T-cell (primary cell): ENCODE data around the gene RBM28. TPM values are rescaled to one million over a fixed set of nuclear protein-coding genes. Genes with fewer than 3 reads are reported as not detected.

Source experiments
- ATAC-seq, 4 experiments: fragments of 200-7000 bp in 3 of 4; fragments of 150-1000 bp in 1 of 4; cut with Tn5 transposase; replicated peaks in 1 of 4; 1 replicate in 3 of 4; 2 replicates in 1 of 4; pipeline ENCODE4 v1.10.0; 2021; ENCODE audit warnings: moderate library complexity in 3 of 4, mild to moderate bottlenecking in 2 of 4, moderate number of reproducible peaks in 1 of 4
- CTCF ChIA-PET, 2 donors: fragments of 300-600 bp; sonication (Branson Sonifier 250); formaldehyde crosslinking; loops; one replicate each; lab custom pipeline; 2022; ENCODE audit warnings: antibody characterized with exemption in 2 of 2; lab: Charles Lee
- POLR2A ChIA-PET, 2 donors: fragments of 300-600 bp; sonication (Branson Sonifier 250); formaldehyde crosslinking; loops; one replicate each; lab custom pipeline; 2022; ENCODE audit warnings: antibody characterized with exemption in 2 of 2; lab: Charles Lee
- DNase-seq, 35 experiments: peaks; one replicate each; pipeline versions ENCODE4 v3.0.0 to v3.0.0-alpha.2; 2013 to 2023
- H3K27ac ChIP-seq: one replicate; pipeline ENCODE4 v1.5.1; 2013; ENCODE audit warnings: low read length
- H3K27me3 ChIP-seq, 2 experiments: replicated peaks in 1 of 2; 1 replicate in 1 of 2; 2 replicates in 1 of 2; pipeline versions ENCODE4 v1.6.1 to v1.7.0; 2013; ENCODE audit warnings: low read length in 1 of 2, mixed read lengths in 1 of 2; ENCODE audit not compliant: control insufficient read depth in 2 of 2, insufficient read depth in 2 of 2; ENCODE audit errors: extremely low read depth in 1 of 2
- H3K36me3 ChIP-seq, 2 donors: 1 replicate in 1 of 2; 2 replicates in 1 of 2; pipeline versions ENCODE4 v1.6.1 to v1.7.0; 2013; ENCODE audit warnings: low read length in 1 of 2; ENCODE audit not compliant: control insufficient read depth in 2 of 2, insufficient read depth in 1 of 2; ENCODE audit errors: extremely low read depth in 1 of 2
- H3K4me1 ChIP-seq, 2 experiments: 1 replicate in 1 of 2; 2 replicates in 1 of 2; pipeline versions ENCODE4 v1.6.1 to v1.7.0; 2013; ENCODE audit warnings: low read length in 2 of 2, mixed read lengths in 1 of 2; ENCODE audit not compliant: insufficient read depth in 2 of 2, control insufficient read depth in 1 of 2; ENCODE audit errors: extremely low read depth in 1 of 2
- H3K4me3 ChIP-seq, 2 donors: 1 replicate in 1 of 2; 2 replicates in 1 of 2; pipeline versions ENCODE4 v1.5.1 to v1.7.0; 2013; ENCODE audit warnings: mild to moderate bottlenecking in 2 of 2, low read length in 1 of 2, moderate library complexity in 1 of 2; ENCODE audit not compliant: control insufficient read depth in 1 of 2; ENCODE audit errors: extremely low read depth in 1 of 2
- H3K9me3 ChIP-seq: 2 replicates; pipeline ENCODE4 v1.7.0; 2013
- H3K27ac Mint-ChIP-seq, 2 donors: one replicate each; pipeline ENCODE4 v1.8.0; 2020 to 2021; ENCODE audit warnings: mild to moderate bottlenecking in 2 of 2, mixed read lengths in 2 of 2
- H3K27me3 Mint-ChIP-seq, 2 donors: one replicate each; pipeline ENCODE4 v1.8.0; 2021 to 2022; ENCODE audit warnings: mixed read lengths in 2 of 2
- H3K36me3 Mint-ChIP-seq: one replicate; pipeline ENCODE4 v1.8.0; 2021; ENCODE audit warnings: mixed read lengths
- H3K4me1 Mint-ChIP-seq, 3 donors: one replicate each; pipeline ENCODE4 v1.8.0; 2020 to 2022; ENCODE audit warnings: mixed read lengths in 3 of 3, mild to moderate bottlenecking in 1 of 3
- H3K4me3 Mint-ChIP-seq, 3 donors: one replicate each; pipeline ENCODE4 v1.8.0; 2020 to 2022; ENCODE audit warnings: mild to moderate bottlenecking in 3 of 3, mixed read lengths in 3 of 3, moderate library complexity in 3 of 3
- H3K9me3 Mint-ChIP-seq, 3 donors: one replicate each; pipeline ENCODE4 v1.8.0; 2020 to 2022; ENCODE audit warnings: mixed read lengths in 3 of 3
- WGBS: methylation state at CpG from one replicate; pipeline ENCODE4 v1.1.5; 2013; ENCODE audit warnings: missing lambda C conversion rate; ENCODE audit not compliant: insufficient coverage; 5-methylcytosine and 5-hydroxymethylcytosine counted together
- total RNA-seq, 35 experiments: library from RNA in 6 of 35; stranded (reverse) in 6 of 35; fragments of 120-200 nt in 1 of 35; gene quantifications; one replicate each; pipeline versions ENCODE4 v1.2.1 to v1.2.4 and lab custom pipeline; 2013 to 2026

RBM28 gene
- total RNA-seq, 5 donors from 2014 or later (not counting 1 experiment from before 2014, with no cell fraction given), result 27.3 to 54.3 (median 41.9) TPM

DNA sequence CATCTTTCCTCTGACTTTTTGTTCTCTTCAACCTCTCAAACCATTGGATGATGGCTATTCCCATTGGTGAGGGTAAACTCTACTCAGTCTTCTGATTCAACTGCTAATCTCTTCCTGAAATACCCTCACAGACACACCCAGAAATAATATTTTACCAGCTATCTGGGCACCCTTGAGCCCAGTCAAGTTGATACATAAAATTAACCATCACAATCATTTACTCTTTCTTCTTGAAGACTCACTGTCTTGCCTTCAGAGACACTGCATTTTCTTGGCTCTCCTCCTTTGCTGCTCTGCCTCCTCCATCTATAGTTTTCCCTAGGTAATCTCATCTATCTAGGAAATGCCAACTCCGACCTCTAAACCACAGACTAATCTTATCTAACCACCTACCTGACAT is 30.3 kb upstream of the RBM28 start:
- POLR2A ChIA-PET, result no interaction called here
- ATAC-seq, result no peak
- CTCF ChIA-PET, result interaction anchor here in 1 of 2 donors (1.7 kb wide), 1 partner anchor 13 kb away, joined by 4 read pairs; no protein-coding TSS in a partner anchor

DNA sequence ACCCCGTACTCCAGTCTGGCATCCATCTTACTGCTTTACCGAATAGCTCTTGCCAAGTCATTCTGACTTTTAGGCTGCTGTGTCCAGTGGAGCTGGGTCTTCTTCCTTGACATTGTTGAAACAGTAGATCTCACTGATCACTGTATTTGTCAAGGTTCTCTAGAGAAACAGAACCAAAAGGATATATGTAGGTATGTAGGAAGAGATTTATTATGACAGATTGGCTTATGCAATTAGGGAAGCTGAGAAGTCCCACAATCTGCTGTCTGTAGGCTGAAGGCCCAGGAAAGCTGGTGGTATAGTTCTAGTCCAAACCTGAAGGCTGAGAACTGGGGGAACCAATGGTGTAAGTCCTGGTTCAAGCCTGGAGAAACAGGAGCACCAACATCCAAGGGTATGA is 29.9 kb upstream of the RBM28 start:
- Mint-ChIP-seq H3K4me3 (no peak overlapping the region), H3K36me3 (no peaks in the 10 kb centered on the region), H3K9me3 (no peaks in the 10 kb centered on the region), H3K27me3 (peaks cover 5 to 6% of the 10 kb centered on the region in 2 donors), H3K4me1 (no peaks in the 10 kb centered on the region), H3K27ac (no peak overlapping the region)
- Histone ChIP-seq H3K27ac (no peak overlapping the region), H3K36me3 (no peaks in the 10 kb centered on the region), H3K27me3 (peaks cover 0 to 7% of the 10 kb centered on the region in 2 experiments), H3K4me1 (no peaks in the 10 kb centered on the region), H3K4me3 (no peak overlapping the region), H3K9me3 (no peaks in the 10 kb centered on the region)
- WGBS, result 89% methylated on average over 1 of the region's 2 CpGs
- POLR2A ChIA-PET, result no interaction called here
- ATAC-seq (no peak), DNase-seq (no peak)
- CTCF ChIA-PET, result interaction anchor here in 1 of 2 donors (1.0 to 1.7 kb wide), 2 partner anchors 14 to 26 kb away, joined by 4 to 5 read pairs; no protein-coding TSS in a partner anchor

More for the DNA sequence above, 30.3 kb upstream of the RBM28 start:
- Mint-ChIP-seq H3K27ac (no peak overlapping the region), H3K9me3 (no peaks in the 10 kb centered on the region), H3K36me3 (no peaks in the 10 kb centered on the region), H3K4me3 (no peak overlapping the region), H3K27me3 (peaks cover 5 to 6% of the 10 kb centered on the region in 2 donors), H3K4me1 (no peaks in the 10 kb centered on the region)
- DNase-seq, result no peak
- H3K36me3 ChIP-seq, result no peaks in the 10 kb centered on the region
- H3K4me3 ChIP-seq, result no peak overlapping the region
- no peak overlapping the region for H3K27ac ChIP-seq
- WGBS, result 33% methylated on average over 1 of the region's 1 CpG
- H3K4me1 ChIP-seq, result no peaks in the 10 kb centered on the region
- no peaks in the 10 kb centered on the region for H3K9me3 ChIP-seq
- peaks cover 0 to 9% of the 10 kb centered on the region in 2 experiments for H3K27me3 ChIP-seq

GRCh38 chr7:128370491-128370890 is 26.8 kb upstream of the RBM28 start:
- H3K27me3 Mint-ChIP-seq, result peaks cover 20 to 26% of the 10 kb centered on the region in 2 donors
- CTCF ChIA-PET, result no interaction called here

DNA sequence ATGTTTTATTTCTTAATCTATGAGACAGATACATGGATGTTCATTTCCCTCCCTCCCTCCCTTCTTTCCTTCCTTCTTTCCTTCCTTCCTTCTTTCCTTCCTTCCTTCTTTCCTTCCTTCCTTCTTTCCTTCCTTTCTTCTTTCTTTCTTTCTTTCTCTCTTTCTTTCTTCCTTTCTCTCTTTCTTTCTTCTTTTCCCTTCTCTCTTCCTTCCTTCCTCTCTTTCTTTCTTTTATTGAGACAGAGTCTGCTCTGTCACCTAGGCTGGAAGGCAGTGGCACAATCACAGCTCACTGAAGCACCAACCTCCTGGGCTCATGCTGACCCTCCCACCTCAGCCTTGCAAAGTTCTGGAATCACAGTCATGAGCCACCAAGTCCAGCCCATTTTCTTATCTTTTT is 23.3 kb upstream of the RBM28 start:
- Mint-ChIP-seq H3K4me3 (no peak overlapping the region), H3K4me1 (peaks cover 8 to 10% (median 8%) of the 10 kb centered on the region in 3 donors), H3K9me3 (no peaks in the 10 kb centered on the region), H3K36me3 (no peaks in the 10 kb centered on the region), H3K27me3 (peaks cover 32 to 57% of the 10 kb centered on the region in 2 donors), H3K27ac (no peak overlapping the region)
- H3K4me1 ChIP-seq, result peaks cover 0 to 5% of the 10 kb centered on the region in 2 experiments
- no peaks in the 10 kb centered on the region for H3K9me3 ChIP-seq
- ChIA-PET CTCF (no interaction called here), POLR2A (no interaction called here)
- H3K27ac ChIP-seq, result no peak overlapping the region
- DNase-seq, result no peak
- H3K27me3 ChIP-seq, result peaks cover 7 to 27% of the 10 kb centered on the region in 2 experiments
- no peaks in the 10 kb centered on the region for H3K36me3 ChIP-seq
- no peak overlapping the region for H3K4me3 ChIP-seq
- ATAC-seq, result no peak

More at GRCh38 chr7:128370491-128370890, 26.8 kb upstream of the RBM28 start:
- no peaks in the 10 kb centered on the region for H3K9me3 Mint-ChIP-seq
- no peaks in the 10 kb centered on the region for H3K36me3 Mint-ChIP-seq
- H3K27ac Mint-ChIP-seq, result no peak overlapping the region
- ATAC-seq (no peak), DNase-seq (no peak)
- Histone ChIP-seq H3K27ac (no peak overlapping the region), H3K9me3 (no peaks in the 10 kb centered on the region), H3K27me3 (peaks cover 0 to 14% of the 10 kb centered on the region in 2 experiments), H3K4me1 (no peaks in the 10 kb centered on the region), H3K4me3 (no peak overlapping the region), H3K36me3 (no peaks in the 10 kb centered on the region)
- no peaks in the 10 kb centered on the region for H3K4me1 Mint-ChIP-seq
- WGBS, result no CpG with 5 or more reads among the region's 4 CpGs
- POLR2A ChIA-PET, result no interaction called here
- H3K4me3 Mint-ChIP-seq, result no peak overlapping the region

DNA sequence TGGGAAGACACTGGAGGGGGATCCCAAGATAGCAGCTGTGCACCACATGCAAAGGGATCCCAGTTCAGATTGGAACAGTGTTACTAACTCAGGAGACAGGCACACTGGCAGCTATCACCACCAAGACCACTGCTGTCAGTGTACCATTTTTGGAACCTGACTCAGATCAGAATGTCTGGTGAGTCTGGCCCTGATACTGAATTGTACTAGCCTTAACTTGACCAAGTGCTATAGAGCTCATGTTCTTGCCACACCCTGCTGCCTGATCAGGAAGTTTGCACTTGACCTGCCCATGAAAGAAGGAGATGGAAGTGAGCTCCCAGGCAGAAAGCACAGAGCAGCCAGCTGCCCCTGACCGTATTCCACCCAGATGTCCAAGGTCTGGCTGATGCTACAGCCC is 22.6 kb upstream of the RBM28 start:
- Histone ChIP-seq H3K36me3 (no peaks in the 10 kb centered on the region), H3K9me3 (no peaks in the 10 kb centered on the region), H3K4me3 (no peak overlapping the region), H3K27me3 (peaks cover 7 to 27% of the 10 kb centered on the region in 2 experiments), H3K4me1 (peaks cover 0 to 8% of the 10 kb centered on the region in 2 experiments), H3K27ac (no peak overlapping the region)
- H3K27me3 Mint-ChIP-seq, result peaks cover 35 to 58% of the 10 kb centered on the region in 2 donors
- ATAC-seq (no peak), DNase-seq (no peak)
- no peak overlapping the region for H3K27ac Mint-ChIP-seq
- ChIA-PET POLR2A (no interaction called here), CTCF (no interaction called here)
- no peaks in the 10 kb centered on the region for H3K36me3 Mint-ChIP-seq
- no peaks in the 10 kb centered on the region for H3K9me3 Mint-ChIP-seq
- WGBS, result no CpG with 5 or more reads among the region's 1 CpG
- no peak overlapping the region for H3K4me3 Mint-ChIP-seq
- peaks cover 12 to 14% (median 12%) of the 10 kb centered on the region in 3 donors for H3K4me1 Mint-ChIP-seq

DNA sequence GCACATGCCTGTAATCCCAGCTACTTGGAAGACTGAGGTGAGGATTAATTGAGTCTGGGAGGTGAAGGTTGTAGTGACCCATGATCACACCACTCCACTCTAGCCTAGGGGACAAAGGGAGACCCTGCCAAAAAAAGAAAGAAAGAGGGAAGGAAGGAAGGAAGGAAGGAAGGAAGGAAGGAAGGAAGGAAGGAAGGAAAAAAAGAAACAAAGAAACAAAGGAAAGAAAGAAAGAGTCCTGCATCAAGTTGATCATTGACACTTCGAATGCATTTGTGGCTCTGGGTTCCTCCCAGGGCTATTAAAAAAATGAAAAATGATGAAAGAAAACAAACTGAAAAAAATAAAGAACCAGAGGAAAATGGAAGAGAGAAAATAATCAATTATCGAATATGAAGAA is 21.7 kb upstream of the RBM28 start:
- Mint-ChIP-seq H3K4me1 (peaks cover 15 to 20% (median 19%) of the 10 kb centered on the region in 3 donors), H3K27me3 (peaks cover 35 to 56% of the 10 kb centered on the region in 2 donors)
- ATAC-seq, result no peak

More for the DNA sequence above, 21.7 kb upstream of the RBM28 start:
- Histone ChIP-seq H3K27me3 (peaks cover 7 to 32% of the 10 kb centered on the region in 2 experiments), H3K4me1 (peaks cover 0 to 16% of the 10 kb centered on the region in 2 experiments), H3K36me3 (no peaks in the 10 kb centered on the region), H3K9me3 (no peaks in the 10 kb centered on the region), H3K27ac (no peak overlapping the region), H3K4me3 (no peak overlapping the region)
- no peak for DNase-seq
- no peak overlapping the region for H3K4me3 Mint-ChIP-seq
- no peaks in the 10 kb centered on the region for H3K9me3 Mint-ChIP-seq
- no CpG with 5 or more reads among the region's 2 CpGs for WGBS
- H3K27ac Mint-ChIP-seq, result no peak overlapping the region
- POLR2A ChIA-PET, result no interaction called here
- no peaks in the 10 kb centered on the region for H3K36me3 Mint-ChIP-seq
- CTCF ChIA-PET, result no interaction called here
